GM12865 (cell line): ENCODE measurements around the gene MBP.

Experiments used
- DNase-seq: peaks from one replicate; pipeline ENCODE4 v3.0.0; 2010; ENCODE audit warnings: low read depth
- H3K4me3 ChIP-seq: 2 replicates; pipeline ENCODE4 v1.5.1; 2011; ENCODE audit warnings: mild to moderate bottlenecking, low read depth, low read length, control low read depth
- TF ChIP-seq, protein P1 (sequence below): IDR thresholded peaks from 2 replicates; pipeline ENCODE4 v1.5.1; 2011; ENCODE audit warnings: low read length, control low read depth, low read depth, inconsistent platforms; ENCODE audit not compliant: insufficient read depth; ENCODE audit errors: missing control alignments

The MBP gene

DNA sequence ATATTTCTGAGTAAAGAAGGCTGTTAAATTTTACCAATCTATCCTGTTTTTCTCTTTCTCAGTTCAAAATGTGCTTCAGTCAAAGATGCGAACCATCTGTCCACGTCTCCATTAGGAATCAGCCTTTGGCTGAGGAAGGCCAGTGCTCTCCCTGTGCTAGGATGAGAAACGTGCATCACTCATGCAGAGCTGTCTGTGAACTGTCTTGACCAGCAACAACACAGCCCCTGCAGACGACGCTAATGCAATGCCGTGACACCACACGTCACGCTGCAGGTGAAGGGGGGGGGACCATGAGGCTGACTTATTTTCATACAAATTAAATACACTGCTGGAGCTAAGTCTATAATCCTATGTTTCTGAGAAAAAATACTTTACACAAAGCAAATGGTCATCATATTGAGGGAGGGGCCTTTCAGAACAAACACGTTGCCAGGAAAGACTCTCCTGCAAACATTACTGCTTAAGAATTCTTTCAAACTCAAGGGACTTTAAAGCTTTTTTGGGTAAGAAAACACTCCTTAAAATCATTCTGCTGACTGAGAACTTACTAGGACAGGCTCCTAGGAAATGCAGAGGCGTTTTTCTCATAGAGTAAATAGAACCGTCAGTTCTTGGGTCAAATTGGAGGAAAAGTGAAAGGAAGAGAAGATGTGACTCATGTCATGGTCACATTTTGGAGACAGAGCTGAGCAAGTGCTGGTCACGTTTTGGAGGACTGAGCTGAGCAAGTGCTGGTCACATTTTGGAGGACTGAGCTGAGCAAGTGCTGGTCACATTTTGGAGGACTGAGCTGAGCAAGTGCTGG is 97.0 kb downstream of the MBP start:
- no peak overlapping the region for H3K4me3 ChIP-seq
- TF ChIP-seq, protein P1, sequence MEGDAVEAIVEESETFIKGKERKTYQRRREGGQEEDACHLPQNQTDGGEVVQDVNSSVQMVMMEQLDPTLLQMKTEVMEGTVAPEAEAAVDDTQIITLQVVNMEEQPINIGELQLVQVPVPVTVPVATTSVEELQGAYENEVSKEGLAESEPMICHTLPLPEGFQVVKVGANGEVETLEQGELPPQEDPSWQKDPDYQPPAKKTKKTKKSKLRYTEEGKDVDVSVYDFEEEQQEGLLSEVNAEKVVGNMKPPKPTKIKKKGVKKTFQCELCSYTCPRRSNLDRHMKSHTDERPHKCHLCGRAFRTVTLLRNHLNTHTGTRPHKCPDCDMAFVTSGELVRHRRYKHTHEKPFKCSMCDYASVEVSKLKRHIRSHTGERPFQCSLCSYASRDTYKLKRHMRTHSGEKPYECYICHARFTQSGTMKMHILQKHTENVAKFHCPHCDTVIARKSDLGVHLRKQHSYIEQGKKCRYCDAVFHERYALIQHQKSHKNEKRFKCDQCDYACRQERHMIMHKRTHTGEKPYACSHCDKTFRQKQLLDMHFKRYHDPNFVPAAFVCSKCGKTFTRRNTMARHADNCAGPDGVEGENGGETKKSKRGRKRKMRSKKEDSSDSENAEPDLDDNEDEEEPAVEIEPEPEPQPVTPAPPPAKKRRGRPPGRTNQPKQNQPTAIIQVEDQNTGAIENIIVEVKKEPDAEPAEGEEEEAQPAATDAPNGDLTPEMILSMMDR, result no peak
- no peak for DNase-seq

DNA sequence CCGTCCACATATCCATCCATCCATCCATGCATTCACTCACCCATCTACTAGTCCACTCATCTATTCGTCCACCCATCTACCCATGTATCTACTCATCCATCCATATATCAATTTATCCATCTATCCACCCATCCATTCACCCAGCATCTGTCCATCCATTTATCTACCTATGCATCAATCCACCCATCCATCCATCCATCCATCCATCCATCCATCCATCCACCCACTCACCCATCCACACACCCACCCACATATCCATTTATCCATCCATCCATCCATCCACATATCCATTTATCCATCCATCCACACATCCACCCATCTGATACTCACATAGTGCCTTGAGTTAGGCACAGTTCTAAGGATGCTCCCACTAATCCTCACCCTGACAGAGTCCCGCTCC is 99.0 kb downstream of the MBP start:
- DNase-seq, result no peak
- H3K4me3 ChIP-seq, result no peak overlapping the region
- TF ChIP-seq, protein P1, result no peak

DNA sequence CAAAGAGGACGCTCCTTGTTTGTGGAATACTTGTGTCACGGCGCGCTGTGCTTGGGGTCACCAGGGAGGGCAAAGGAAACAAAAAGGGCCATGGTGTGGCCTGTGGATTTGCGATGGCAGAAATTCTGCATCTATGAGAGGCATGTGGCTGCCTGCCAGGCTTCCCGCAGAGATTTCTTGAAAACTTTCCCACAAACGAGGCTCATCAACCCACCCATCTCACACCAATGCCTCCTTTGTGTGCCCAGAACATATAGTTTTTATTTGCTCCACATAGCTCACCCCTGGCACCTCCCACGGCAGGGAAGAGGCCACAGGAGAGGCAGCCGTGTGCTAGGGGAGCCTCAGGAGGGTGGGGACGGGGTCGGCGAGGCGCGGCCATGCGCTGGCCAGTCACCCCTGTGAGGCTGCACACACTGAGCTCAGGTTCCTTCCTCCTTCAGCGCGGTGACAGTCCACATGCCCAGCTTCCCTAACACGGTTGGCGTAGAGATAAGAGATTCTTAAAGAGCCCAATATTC is 100.3 kb downstream of the MBP start:
- no peak overlapping the region for H3K4me3 ChIP-seq
- TF ChIP-seq, protein P1, result no peak
- DNase-seq, result no peak

DNA sequence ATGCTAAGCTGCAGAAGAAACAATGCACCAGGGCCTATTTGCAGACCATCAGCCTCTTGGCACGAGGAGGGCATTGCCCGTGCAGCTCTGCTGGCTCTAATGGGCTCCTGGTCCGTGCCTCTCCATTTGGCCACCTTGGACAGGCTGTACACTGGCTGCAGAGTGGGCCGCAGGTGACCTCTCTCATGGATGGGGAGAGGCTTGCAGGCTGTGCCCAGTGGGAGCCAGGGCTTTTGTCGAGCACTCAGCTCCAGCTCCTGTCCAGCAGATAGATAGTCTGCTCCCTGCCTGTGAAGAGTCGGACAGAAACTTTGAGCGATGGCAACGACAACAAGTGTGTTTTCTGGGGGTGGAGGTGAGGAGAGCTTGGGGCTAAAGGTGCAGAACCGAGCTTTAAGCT is 100.9 kb downstream of the MBP start:
- TF ChIP-seq, protein P1, result no peak

DNA sequence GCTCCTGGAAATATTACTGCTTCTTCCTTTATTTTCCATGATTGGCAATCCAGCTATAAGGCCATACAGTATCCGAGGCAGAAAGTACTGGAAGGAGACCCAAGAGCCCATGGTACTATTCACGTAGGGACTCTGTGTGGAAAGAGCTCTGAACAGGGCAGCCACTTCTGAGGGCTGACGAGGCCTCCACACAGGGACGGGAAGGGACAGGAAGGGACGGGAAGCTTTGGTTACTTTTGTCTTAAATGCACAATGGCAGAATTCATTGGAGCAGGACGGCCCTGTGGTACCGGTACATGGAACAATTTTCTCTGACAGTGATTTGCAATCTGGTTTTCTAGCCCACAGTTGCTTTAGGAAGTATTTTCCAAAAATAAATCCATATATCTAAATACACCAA is 102.4 kb downstream of the MBP start:
- TF ChIP-seq, protein P1, result no peak
- H3K4me3 ChIP-seq, result no peak overlapping the region
- no peak for DNase-seq

More for the DNA sequence above, 100.9 kb downstream of the MBP start:
- DNase-seq, result no peak
- no peak overlapping the region for H3K4me3 ChIP-seq

DNA sequence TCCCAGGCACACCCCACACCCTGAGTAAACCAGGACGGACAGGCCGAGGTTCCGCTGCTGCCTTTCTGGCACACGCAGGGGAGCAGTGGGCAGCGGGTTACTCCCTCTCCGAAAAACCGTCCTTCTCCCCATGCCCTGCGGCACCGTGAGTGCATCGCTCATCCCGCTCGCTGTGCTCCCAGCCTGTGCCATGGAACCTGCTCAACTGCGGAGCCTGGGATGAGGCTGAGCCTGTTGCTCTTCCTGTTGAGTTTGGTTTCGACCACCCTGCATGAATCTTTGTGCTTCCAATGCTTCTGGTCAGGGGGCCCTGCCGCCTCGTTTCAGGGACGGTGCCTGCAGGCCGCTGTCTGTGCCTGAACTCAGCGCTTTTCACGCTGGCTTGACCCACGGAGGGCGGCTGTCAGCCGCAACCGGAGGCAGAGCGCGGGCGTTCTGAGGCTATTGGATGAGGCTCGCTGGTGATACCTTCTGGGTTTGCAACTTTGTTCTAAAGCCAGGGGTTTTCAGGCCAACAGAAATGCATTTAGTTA is 106.7 kb downstream of the MBP start:
- no peak overlapping the region for H3K4me3 ChIP-seq
- TF ChIP-seq, protein P1, result no peak
- DNase-seq, result no peak
